ENCODE data around the gene EPHB3. TPM values are rescaled to one million over a fixed set of nuclear protein-coding genes. Genes with fewer than 3 reads are reported as not detected.
A peak's percentile ranks its signal among the peaks of the same experiment; 100 is the strongest.

Gene EPHB3
- polyA plus RNA-seq, 1 of the 3 experiments (the other 2 are of a cell fraction) = 4.2 TPM

GRCh38 chr3:184525337-184526087, 36.1 kb upstream of the EPHB3 start:
- H3K9me2 ChIP-seq = no peaks in the 10 kb centered on the region
- peak overlapping the region; percentile 74 for H2AFZ ChIP-seq (ENCODE audit: low read depth)
- H3K9me3 ChIP-seq = no peaks in the 10 kb centered on the region
- TF ChIP-seq NRF1 (IDR thresholded peaks at IDR 0.05; ENCODE audit: low read depth, low read length) (no peak), FOXM1 (IDR thresholded peaks at IDR 0.05; ENCODE audit: low read depth) (no peak), USF1 (IDR thresholded peaks at IDR 0.05; ENCODE audit: borderline replicate concordance, low read depth) (no peak), TEAD4 (IDR thresholded peaks at IDR 0.05; ENCODE audit: borderline replicate concordance, insufficient read depth) (no peak), FOXJ3 (CRISPR knock-in tag; IDR thresholded peaks at IDR 0.05) (no peak), PBX3 (IDR thresholded peaks at IDR 0.05) (no peak), RAD21 (IDR thresholded peaks at IDR 0.05; ENCODE audit: low read length) (no peak), SMC3 (IDR thresholded peaks at IDR 0.05; ENCODE audit: low read depth, low read length) (no peak)
- no peaks in the 10 kb centered on the region for H3K79me2 ChIP-seq (ENCODE audit: insufficient read depth)
- no peaks in the 10 kb centered on the region for H4K20me1 ChIP-seq (ENCODE audit: insufficient read depth)
- H3K4me2 ChIP-seq = peak overlapping the region; percentile 65
- peaks cover 62% of the 10 kb centered on the region for H3K27me3 ChIP-seq (ENCODE audit: insufficient read depth)
- H3K4me3 ChIP-seq (ENCODE audit: low read depth in 2 of 2, low read length in 1 of 2) = peak overlapping the region; percentile 26 to 41; a peak in 3 of 4 replicates
- H3K9ac ChIP-seq = no peak overlapping the region
- H3K4me1 ChIP-seq (ENCODE audit: control insufficient read depth in 1 of 2, insufficient read depth in 2 of 2, low read depth in 1 of 2, low read length in 1 of 2) = peaks cover 0 to 3% of the 10 kb centered on the region in 2 experiments; a peak in 1 of 4 replicates
- H3K27ac ChIP-seq (ENCODE audit: low read depth in 2 of 2, low read length in 1 of 2) = no peak overlapping the region
- ChIA-PET CTCF (interaction anchor here (0.8 to 7.6 kb wide), 14 partner anchors 12 to 252 kb away, joined by 3 to 50 read pairs (median 6); partner anchors contain the start of gene EPHB3), POLR2A (interaction anchor here (1.1 to 1.8 kb wide), 2 partner anchors 12 to 186 kb away, joined by 3 to 7 read pairs; partner anchors contain the start of gene MAGEF1)
- WGBS (ENCODE audit: low lambda C conversion rate) = 21% methylated on average over 35 of the region's 60 CpGs
- no peaks in the 10 kb centered on the region for H3F3A ChIP-seq (replicated peaks; ENCODE audit: insufficient read depth)
- peak; percentile 72 for DNase-seq
- no peaks in the 10 kb centered on the region for H3K36me3 ChIP-seq (replicated peaks in 1 of 2; ENCODE audit: control insufficient read depth in 1 of 2, insufficient read depth in 2 of 2, low read length in 1 of 2)

GRCh38 chr3:184526088-184526433, 35.5 kb upstream of the EPHB3 start:
- H3K9me3 ChIP-seq = no peaks in the 10 kb centered on the region
- peak overlapping the region; percentile 26 to 41; a peak in 1 of 4 replicates for H3K4me3 ChIP-seq (ENCODE audit: low read depth in 2 of 2, low read length in 1 of 2)
- H3K9me2 ChIP-seq = no peaks in the 10 kb centered on the region
- H4K20me1 ChIP-seq (ENCODE audit: insufficient read depth) = no peaks in the 10 kb centered on the region
- TF ChIP-seq TEAD4 (IDR thresholded peaks at IDR 0.05; ENCODE audit: borderline replicate concordance, insufficient read depth) (no peak), IRF3 (IDR thresholded peaks at IDR 0.05; ENCODE audit: low read depth, low read length) (no peak), GABPA (IDR thresholded peaks at IDR 0.05; ENCODE audit: low read depth) (no peak)
- peak overlapping the region; percentile 65; the same call in 1 of the 2 replicates for H3K4me2 ChIP-seq
- no peaks in the 10 kb centered on the region for H3F3A ChIP-seq (replicated peaks; ENCODE audit: insufficient read depth)
- CTCF ChIA-PET = interaction anchor here (0.9 to 7.6 kb wide), 11 partner anchors 12 to 252 kb away, joined by 3 to 50 read pairs (median 6); partner anchors contain the start of gene EPHB3
- DNase-seq = no peak
- H3K79me2 ChIP-seq (ENCODE audit: insufficient read depth) = no peaks in the 10 kb centered on the region
- no peak overlapping the region for H3K27ac ChIP-seq (ENCODE audit: low read depth in 2 of 2, low read length in 1 of 2)
- H3K27me3 ChIP-seq (ENCODE audit: insufficient read depth) = peaks cover 68% of the 10 kb centered on the region
- no peak overlapping the region for H3K9ac ChIP-seq
- no peaks in the 10 kb centered on the region for H3K36me3 ChIP-seq (replicated peaks in 1 of 2; ENCODE audit: control insufficient read depth in 1 of 2, insufficient read depth in 2 of 2, low read length in 1 of 2)
- H2AFZ ChIP-seq (ENCODE audit: low read depth) = no peak overlapping the region
- POLR2A ChIA-PET = interaction anchor here (1.8 kb wide), 1 partner anchor 12 kb away, joined by 7 read pairs; no protein-coding TSS in a partner anchor
- 56% methylated on average over 9 of the region's 12 CpGs for WGBS (ENCODE audit: low lambda C conversion rate)
- H3K4me1 ChIP-seq (ENCODE audit: control insufficient read depth in 1 of 2, insufficient read depth in 2 of 2, low read depth in 1 of 2, low read length in 1 of 2) = peaks cover 0 to 3% of the 10 kb centered on the region in 2 experiments; a peak in 1 of 4 replicates

Measured in SK-N-SH (cell line).